SK-N-SH treated with all-trans-retinoic acid at 6 μM for 48 hours (cell line): ENCODE data around the gene SLC25A11.

Experiments used
- ATAC-seq: fragments of 200-7000 bp; cut with Tn5 transposase; 3 replicates; pipeline ENCODE4 v1.9.1; 2020; ENCODE audit warnings: mild to moderate bottlenecking, moderate library complexity
- ARNTL ChIP-seq: fragments of 450-650 bp; formaldehyde crosslinking; IDR thresholded peaks from 2 replicates; pipeline ENCODE4 v1.5.0; 2020; ENCODE audit warnings: low read depth, mild to moderate bottlenecking, moderate library complexity, borderline replicate concordance
- BACH2 ChIP-seq: fragments of 250-450 bp; sonication (Bioruptor Pico); IDR thresholded peaks from 2 replicates; pipeline ENCODE4 v1.9.0; 2021; ENCODE audit warnings: mild to moderate bottlenecking, borderline replicate concordance
- CSDC2 ChIP-seq: fragments of 250-450 bp; sonication (Bioruptor Pico); IDR thresholded peaks from 2 replicates; pipeline ENCODE4 v1.5.0; 2020; ENCODE audit warnings: mild to moderate bottlenecking, moderate library complexity
- CSRNP3 ChIP-seq: fragments of 250-450 bp; sonication (Bioruptor Pico); IDR thresholded peaks from 2 replicates; pipeline ENCODE4 v1.5.1; 2021; ENCODE audit warnings: mild to moderate bottlenecking, moderate library complexity
- ESRRG ChIP-seq: fragments of 250-450 bp; sonication (Bioruptor Pico); IDR thresholded peaks from 2 replicates; pipeline ENCODE4 v1.6.1; 2021; ENCODE audit warnings: mild to moderate bottlenecking
- GLIS3 ChIP-seq: fragments of 250-450 bp; sonication (Bioruptor Pico); IDR thresholded peaks from 2 replicates; pipeline ENCODE4 v1.5.0; 2020; ENCODE audit warnings: mild to moderate bottlenecking, moderate library complexity
- ISL1 ChIP-seq: fragments of 250-450 bp; sonication (Bioruptor Pico); IDR thresholded peaks from 2 replicates; pipeline ENCODE4 v2.1.2; 2022; ENCODE audit warnings: mild to moderate bottlenecking, moderate library complexity
- OSR1 ChIP-seq: fragments of 250-450 bp; sonication (Bioruptor Pico); IDR thresholded peaks from 2 replicates; pipeline ENCODE4 v1.8.0; 2022; ENCODE audit warnings: moderate library complexity, mild to moderate bottlenecking, inconsistent platforms
- PPARA ChIP-seq: fragments of 250-450 bp; sonication (Bioruptor Pico); IDR thresholded peaks from 2 replicates; pipeline ENCODE4 v1.5.0; 2020; ENCODE audit warnings: mild to moderate bottlenecking, borderline replicate concordance
- RARB ChIP-seq: fragments of 250-450 bp; sonication (Bioruptor Pico); IDR thresholded peaks from 2 replicates; pipeline ENCODE4 v1.8.0; 2021; ENCODE audit warnings: mild to moderate bottlenecking, moderate library complexity
- TCF4 ChIP-seq: fragments of 250-450 bp; sonication (Bioruptor Pico); IDR thresholded peaks from 2 replicates; pipeline ENCODE4 v1.8.0; 2021; ENCODE audit warnings: mild to moderate bottlenecking, moderate library complexity, borderline replicate concordance
- TSHZ2 ChIP-seq: fragments of 250-450 bp; sonication (Bioruptor Pico); IDR thresholded peaks from 2 replicates; pipeline ENCODE4 v1.5.0; 2020; ENCODE audit warnings: mild to moderate bottlenecking, moderate library complexity
- ZFP3 ChIP-seq: fragments of 250-450 bp; sonication (Bioruptor Pico); IDR thresholded peaks from 2 replicates; pipeline ENCODE4 v1.5.0; 2020; ENCODE audit warnings: mild to moderate bottlenecking, moderate library complexity
- ZFP30 ChIP-seq: fragments of 450-650 bp; formaldehyde crosslinking; IDR thresholded peaks from 2 replicates; pipeline ENCODE4 v1.5.0; 2022; ENCODE audit warnings: mild to moderate bottlenecking, moderate library complexity
- ZNF8 ChIP-seq: fragments of 450-650 bp; formaldehyde crosslinking; IDR thresholded peaks from 2 replicates; pipeline ENCODE4 v1.5.0; 2020; ENCODE audit warnings: mild to moderate bottlenecking, moderate library complexity

SLC25A11 gene

GRCh38 chr17:4937553-4937952 is 2.3 kb downstream of the SLC25A11 start (continued):
- no peak for TF ChIP-seq TSHZ2 (CRISPR knock-in tag)
- no peak for TF ChIP-seq ESRRG (CRISPR knock-in tag)
- no peak for TF ChIP-seq ZFP30
- TF ChIP-seq PPARA (CRISPR knock-in tag), result no peak
- TF ChIP-seq ISL1 (CRISPR knock-in tag), result no peak
- no peak for TF ChIP-seq GLIS3 (CRISPR knock-in tag)
- TF ChIP-seq ZNF8, result no peak
- TF ChIP-seq ARNTL (CRISPR knock-in tag), result no peak
- TF ChIP-seq CSRNP3 (CRISPR knock-in tag), result no peak
- TF ChIP-seq RARB, result no peak

- ATAC-seq, result no peak
- TF ChIP-seq OSR1 (CRISPR knock-in tag) (no peak), TSHZ2 (CRISPR knock-in tag) (no peak), CSDC2 (CRISPR knock-in tag) (no peak), CSRNP3 (CRISPR knock-in tag) (no peak)
- TF ChIP-seq, all 23 proteins: peak for 0
Observed at GRCh38 chr17:4936436-4936835, 3.4 kb downstream of the SLC25A11 start.

GRCh38 chr17:4935650-4936049 is 4.2 kb downstream of the SLC25A11 start:
- ATAC-seq, result no peak
- TF ChIP-seq TSHZ2 (CRISPR knock-in tag) (no peak), CSRNP3 (CRISPR knock-in tag) (no peak), OSR1 (CRISPR knock-in tag) (no peak), ISL1 (CRISPR knock-in tag) (no peak), RARB (no peak), BACH2 (CRISPR knock-in tag) (no peak), GLIS3 (CRISPR knock-in tag) (no peak), TCF4 (CRISPR knock-in tag) (no peak), ZNF8 (no peak), ZFP3 (CRISPR knock-in tag) (no peak), ARNTL (CRISPR knock-in tag) (no peak)
